GM18907 (cell line): Measurements from ENCODE around the gene NAA25.
A peak's percentile ranks its signal among the peaks of the same experiment; 100 is the strongest.
"Not testable (repeated sequence)": the region's sequence is repeated elsewhere in the genome, so short reads cannot be mapped to it uniquely, and the experiment has no call there.

Experiments
- ATAC-seq: cut with Tn5 transposase; IDR thresholded peaks from one replicate; pipeline ENCODE4 v1.9.1; 2021; ENCODE audit warnings: mild to moderate bottlenecking, moderate library complexity; ENCODE audit not compliant: unreplicated experiment

Gene NAA25

GRCh38 chr12:112063273-112063672 is 45.3 kb downstream of the NAA25 start:
- ATAC-seq = no peak

GRCh38 chr12:112061137-112061536 is 47.4 kb downstream of the NAA25 start:
- no peak for ATAC-seq

GRCh38 chr12:112049351-112049750 is 59.2 kb downstream of the NAA25 start:
- no peak for ATAC-seq

- no peak for ATAC-seq
These were observed 62.6 kb downstream of the NAA25 start for GRCh38 chr12:112046003-112046402.

GRCh38 chr12:112036614-112037013 is 72.0 kb downstream of the NAA25 start:
- not testable (repeated sequence) for ATAC-seq

GRCh38 chr12:112035219-112035785 is 73.3 kb downstream of the NAA25 start:
- ATAC-seq = no peak

GRCh38 chr12:112032292-112032691 is 76.3 kb downstream of the NAA25 start:
- ATAC-seq = no peak

- ATAC-seq = no peak
These were observed 77.1 kb downstream of the NAA25 start for GRCh38 chr12:112031472-112031871.

- ATAC-seq = no peak
These were observed 79.3 kb downstream of the NAA25 start for GRCh38 chr12:112029301-112029700.

- ATAC-seq = no peak
These were observed 82.7 kb downstream of the NAA25 start for GRCh38 chr12:112025808-112026375.

- ATAC-seq = no peak
These were observed 84.7 kb downstream of the NAA25 start for GRCh38 chr12:112023759-112024396.

GRCh38 chr12:112022241-112023016 is 86.2 kb downstream of the NAA25 start:
- no peak for ATAC-seq

- ATAC-seq = no peak
These were observed 87.6 kb downstream of the NAA25 start for GRCh38 chr12:112020947-112021457.

GRCh38 chr12:112018571-112019237 is 89.9 kb downstream of the NAA25 start:
- ATAC-seq = no peak

- no peak for ATAC-seq
These were observed 91.5 kb downstream of the NAA25 start for GRCh38 chr12:112017041-112017440.

GRCh38 chr12:112015938-112016337 is 92.6 kb downstream of the NAA25 start:
- ATAC-seq = no peak

GRCh38 chr12:112013601-112014402 is 94.8 kb downstream of the NAA25 start:
- peak; percentile 28 for ATAC-seq

GRCh38 chr12:112012775-112013600 is 95.6 kb downstream of the NAA25 start, which contains the start of the genes ERP29 and TMEM116:
TSS of gene ERP29 (plus strand) at chr12:112013426. CDS start at chr12:112013466, 40 bp downstream.
TSS of gene TMEM116 (minus strand) at chr12:112013165. CDS start at chr12:112005270, 7,895 bp downstream.
- ATAC-seq = peak; percentile 78

- ATAC-seq = no peak
These were observed 96.9 kb downstream of the NAA25 start for GRCh38 chr12:112011685-112012084.
